ENCODE results near the gene RAB9B. TPM values are rescaled to one million over a fixed set of nuclear protein-coding genes. Genes with fewer than 3 reads are reported as not detected.

RAB9B gene
- total and polyA plus RNA-seq, 2 donors (not counting 1 experiment from before 2014, with no cell fraction given): 0.50 to 0.90 TPM

- Histone ChIP-seq H3K27me3 (ENCODE audit: control insufficient read depth, insufficient read depth, low read length) (peaks cover 9% of the 10 kb centered on the region), H3K4me1 (ENCODE audit: control insufficient read depth, extremely low read depth, insufficient read depth, low read length) (no peaks in the 10 kb centered on the region), H3K4me2 (ENCODE audit: extremely low read depth, insufficient read depth, low read length) (no peak overlapping the region), H4K20me1 (ENCODE audit: control insufficient read depth, extremely low read depth, insufficient read depth, low read length) (no peaks in the 10 kb centered on the region), H3K4me3 (replicated peaks in 1 of 4; ENCODE audit: control extremely low read depth in 1 of 4, insufficient read depth in 1 of 4, low read depth in 3 of 4, low read length in 4 of 4) (no peak overlapping the region), H3K9ac (ENCODE audit: insufficient read depth, low read length) (no peak overlapping the region), H3K9me3 (ENCODE audit: control insufficient read depth, insufficient read depth, low read depth, low read length) (no peaks in the 10 kb centered on the region), H3K79me2 (ENCODE audit: control insufficient read depth, insufficient read depth, low read length) (no peaks in the 10 kb centered on the region), H3K36me3 (ENCODE audit: control insufficient read depth, insufficient read depth, low read length) (no peaks in the 10 kb centered on the region), H3K27ac (ENCODE audit: insufficient read depth, low read length) (no peak overlapping the region), H2AFZ (ENCODE audit: low read length) (no peak overlapping the region)
- DNase-seq (ENCODE audit: low read depth in 2 of 2): peak; percentile 25 to 74
- TF ChIP-seq CTCF (conservative IDR thresholded peaks at IDR 0.05 in 1 of 2, IDR thresholded peaks at IDR 0.05 in 1 of 2; ENCODE audit: low read depth in 1 of 2, low read length in 2 of 2) (peak; percentile 41 to 59), EZH2 (IDR thresholded peaks at IDR 0.05; ENCODE audit: low read length, missing control alignments) (no peak)
Measured at GRCh38 chrX:103774070-103774642, 57.9 kb downstream of the RAB9B start.

- H4K20me1 ChIP-seq (ENCODE audit: control insufficient read depth, extremely low read depth, insufficient read depth, low read length): no peaks in the 10 kb centered on the region
- no peaks in the 10 kb centered on the region for H3K79me2 ChIP-seq (ENCODE audit: control insufficient read depth, insufficient read depth, low read length)
- H3K9me3 ChIP-seq (ENCODE audit: control insufficient read depth, insufficient read depth, low read depth, low read length): no peaks in the 10 kb centered on the region
- H2AFZ ChIP-seq (ENCODE audit: low read length): no peak overlapping the region
- no peak overlapping the region for H3K4me3 ChIP-seq (replicated peaks in 1 of 4; ENCODE audit: control extremely low read depth in 1 of 4, insufficient read depth in 1 of 4, low read depth in 3 of 4, low read length in 4 of 4)
- H3K4me2 ChIP-seq (ENCODE audit: extremely low read depth, insufficient read depth, low read length): no peak overlapping the region
- TF ChIP-seq CTCF (conservative IDR thresholded peaks at IDR 0.05 in 1 of 2, IDR thresholded peaks at IDR 0.05 in 1 of 2; ENCODE audit: low read depth in 1 of 2, low read length in 2 of 2): no peak
- TF ChIP-seq EZH2 (IDR thresholded peaks at IDR 0.05; ENCODE audit: low read length, missing control alignments): no peak
- H3K4me1 ChIP-seq (ENCODE audit: control insufficient read depth, extremely low read depth, insufficient read depth, low read length): no peaks in the 10 kb centered on the region
- H3K36me3 ChIP-seq (ENCODE audit: control insufficient read depth, insufficient read depth, low read length): no peaks in the 10 kb centered on the region
- H3K27ac ChIP-seq (ENCODE audit: insufficient read depth, low read length): no peak overlapping the region
- no peak overlapping the region for H3K9ac ChIP-seq (ENCODE audit: insufficient read depth, low read length)
- peaks cover 5% of the 10 kb centered on the region for H3K27me3 ChIP-seq (ENCODE audit: control insufficient read depth, insufficient read depth, low read length)
- DNase-seq (ENCODE audit: low read depth in 2 of 2): no peak
Measured at GRCh38 chrX:103773445-103773844, 58.6 kb downstream of the RAB9B start.

Other genes starting within 250 kb of the RAB9B start
- gene TCEAL4, start 246.7 kb downstream of the RAB9B start, total RNA-seq: 57.0 and 63.6 TPM in 2 replicates
- 47.3 and 75.7 TPM in 2 replicates for gene TCEAL4, start 246.7 kb downstream of the RAB9B start, polyA plus RNA-seq
- gene TCEAL3, start 224.3 kb downstream of the RAB9B start, total RNA-seq: 15.4 and 21.6 TPM in 2 replicates
- gene TCEAL3, start 224.3 kb downstream of the RAB9B start, polyA plus RNA-seq: 42.2 and 59.7 TPM in 2 replicates
- 35.5 and 37.5 TPM in 2 replicates for gene TCEAL1, start 203.3 kb downstream of the RAB9B start, total RNA-seq
- 24.5 and 28.5 TPM in 2 replicates for gene TCEAL1, start 203.3 kb downstream of the RAB9B start, polyA plus RNA-seq
- gene MORF4L2, start 145.6 kb downstream of the RAB9B start, total RNA-seq: 287 and 353 TPM in 2 replicates
- gene MORF4L2, start 145.6 kb downstream of the RAB9B start, polyA plus RNA-seq: 814 and 948 TPM in 2 replicates
- not detected in 2 replicates for gene TMEM31, start 121.3 kb downstream of the RAB9B start, total RNA-seq
- 0.10 TPM in 1 of 2 replicates, not detected in the other for gene TMEM31, start 121.3 kb downstream of the RAB9B start, polyA plus RNA-seq
- gene PLP1, start 55.4 kb downstream of the RAB9B start, total RNA-seq: 0.17 TPM in 1 of 2 replicates, not detected in the other
- 0.12 and 0.17 TPM in 2 replicates for gene PLP1, start 55.4 kb downstream of the RAB9B start, polyA plus RNA-seq
- gene TMSB15B, start 130.4 kb upstream of the RAB9B start, total RNA-seq: 1.5 and 3.1 TPM in 2 replicates
- 10.0 and 12.0 TPM in 2 replicates for gene TMSB15B, start 130.4 kb upstream of the RAB9B start, polyA plus RNA-seq
- gene H2BW1, start 181.5 kb upstream of the RAB9B start, total RNA-seq: not detected in 2 replicates
- not detected in 2 replicates for gene H2BW1, start 181.5 kb upstream of the RAB9B start, polyA plus RNA-seq
- not detected in 2 replicates for gene H2BW2, start 207.7 kb upstream of the RAB9B start, total RNA-seq
- not detected in 2 replicates for gene H2BW2, start 207.7 kb upstream of the RAB9B start, polyA plus RNA-seq
- 2.6 and 4.1 TPM in 2 replicates for gene TMSB15C, start 244.0 kb upstream of the RAB9B start, total RNA-seq
- 1.9 and 2.0 TPM in 2 replicates for gene TMSB15C, start 244.0 kb upstream of the RAB9B start, polyA plus RNA-seq